HL-60 (cell line): ENCODE measurements around the gene CYP2J2.

ENCODE experiments used
- DNase-seq, 2 experiments: peaks; one replicate each; pipeline ENCODE4 v3.0.0-alpha.2; 2010 to 2020; ENCODE audit warnings: low read depth in 1 of 2, low spot score in 1 of 2
- H3K27ac ChIP-seq: fragments of 250-450 bp; sonication (Bioruptor Pico); replicated peaks from 2 replicates; pipeline ENCODE4 v1.5.1; 2020; ENCODE audit warnings: mild to moderate bottlenecking, moderate library complexity
- H3K27me3 ChIP-seq: fragments of 250-450 bp; sonication (Bioruptor Pico); 2 replicates; pipeline ENCODE4 v1.5.1; 2021; ENCODE audit warnings: mild to moderate bottlenecking, moderate library complexity; ENCODE audit not compliant: insufficient read depth, poor library complexity, severe bottlenecking
- H3K4me3 ChIP-seq: replicated peaks from 2 replicates; pipeline ENCODE4 v1.5.1; 2011; ENCODE audit warnings: mild to moderate bottlenecking, control low read depth, low read length; ENCODE audit not compliant: insufficient read depth
- CTCF ChIP-seq: IDR thresholded peaks from one replicate; pipeline ENCODE4 v1.5.1; 2011; ENCODE audit warnings: low read length, control low read depth, inconsistent platforms; ENCODE audit not compliant: insufficient read depth
- GABPA ChIP-seq: IDR thresholded peaks from 2 replicates; pipeline ENCODE4 v1.6.1; 2012; ENCODE audit warnings: low read depth
- POLR2AphosphoS5 ChIP-seq: IDR thresholded peaks from 2 replicates; pipeline ENCODE4 v1.6.1; 2012; ENCODE audit warnings: low read depth
- SPI1 ChIP-seq: IDR thresholded peaks from 2 replicates; pipeline ENCODE4 v1.6.1; 2012; ENCODE audit warnings: low read depth, mild to moderate bottlenecking, borderline replicate concordance
- TF ChIP-seq, protein P1 (sequence below): IDR thresholded peaks from 2 replicates; pipeline ENCODE4 v1.6.1; 2012; ENCODE audit warnings: low read depth; ENCODE audit not compliant: insufficient replicate concordance

The CYP2J2 gene

GRCh38 chr1:59879574-59879973, 47.0 kb downstream of the CYP2J2 start:
- Histone ChIP-seq H3K27ac (no peak overlapping the region), H3K27me3 (no peaks in the 10 kb centered on the region), H3K4me3 (no peak overlapping the region)
- TF ChIP-seq POLR2AphosphoS5 (no peak), CTCF (no peak), GABPA (no peak), SPI1 (no peak)
- peak in 1 of 2 experiments; percentile 35 for DNase-seq

DNA sequence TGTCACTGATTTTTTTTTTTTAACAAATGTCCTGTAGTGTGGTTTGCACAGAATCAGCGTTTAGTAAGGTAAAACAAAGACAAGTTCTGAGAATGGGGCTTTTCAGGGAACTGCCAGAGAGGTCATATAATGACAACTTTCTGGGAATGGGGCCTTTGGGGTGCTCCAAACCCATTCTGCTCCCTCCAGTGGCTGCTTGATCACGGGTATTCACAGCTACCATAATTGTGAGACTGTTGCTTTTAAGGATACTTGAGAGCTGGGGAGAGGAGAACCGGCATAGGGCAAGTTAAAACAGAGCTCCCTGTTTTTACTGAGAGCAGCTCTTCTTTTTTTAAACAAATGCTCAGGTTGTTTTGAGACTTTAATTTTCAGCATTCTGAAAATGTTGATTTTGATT, 48.2 kb downstream of the CYP2J2 start:
- H3K27ac ChIP-seq: no peak overlapping the region
- no peaks in the 10 kb centered on the region for H3K27me3 ChIP-seq
- no peak for DNase-seq
- H3K4me3 ChIP-seq: no peak overlapping the region
- TF ChIP-seq GABPA (no peak), SPI1 (no peak), POLR2AphosphoS5 (no peak), CTCF (no peak)
- TF ChIP-seq, protein P1, sequence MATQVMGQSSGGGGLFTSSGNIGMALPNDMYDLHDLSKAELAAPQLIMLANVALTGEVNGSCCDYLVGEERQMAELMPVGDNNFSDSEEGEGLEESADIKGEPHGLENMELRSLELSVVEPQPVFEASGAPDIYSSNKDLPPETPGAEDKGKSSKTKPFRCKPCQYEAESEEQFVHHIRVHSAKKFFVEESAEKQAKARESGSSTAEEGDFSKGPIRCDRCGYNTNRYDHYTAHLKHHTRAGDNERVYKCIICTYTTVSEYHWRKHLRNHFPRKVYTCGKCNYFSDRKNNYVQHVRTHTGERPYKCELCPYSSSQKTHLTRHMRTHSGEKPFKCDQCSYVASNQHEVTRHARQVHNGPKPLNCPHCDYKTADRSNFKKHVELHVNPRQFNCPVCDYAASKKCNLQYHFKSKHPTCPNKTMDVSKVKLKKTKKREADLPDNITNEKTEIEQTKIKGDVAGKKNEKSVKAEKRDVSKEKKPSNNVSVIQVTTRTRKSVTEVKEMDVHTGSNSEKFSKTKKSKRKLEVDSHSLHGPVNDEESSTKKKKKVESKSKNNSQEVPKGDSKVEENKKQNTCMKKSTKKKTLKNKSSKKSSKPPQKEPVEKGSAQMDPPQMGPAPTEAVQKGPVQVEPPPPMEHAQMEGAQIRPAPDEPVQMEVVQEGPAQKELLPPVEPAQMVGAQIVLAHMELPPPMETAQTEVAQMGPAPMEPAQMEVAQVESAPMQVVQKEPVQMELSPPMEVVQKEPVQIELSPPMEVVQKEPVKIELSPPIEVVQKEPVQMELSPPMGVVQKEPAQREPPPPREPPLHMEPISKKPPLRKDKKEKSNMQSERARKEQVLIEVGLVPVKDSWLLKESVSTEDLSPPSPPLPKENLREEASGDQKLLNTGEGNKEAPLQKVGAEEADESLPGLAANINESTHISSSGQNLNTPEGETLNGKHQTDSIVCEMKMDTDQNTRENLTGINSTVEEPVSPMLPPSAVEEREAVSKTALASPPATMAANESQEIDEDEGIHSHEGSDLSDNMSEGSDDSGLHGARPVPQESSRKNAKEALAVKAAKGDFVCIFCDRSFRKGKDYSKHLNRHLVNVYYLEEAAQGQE: no peak

GRCh38 chr1:59877108-59877682, 49.4 kb downstream of the CYP2J2 start:
- no peak overlapping the region for H3K4me3 ChIP-seq
- H3K27me3 ChIP-seq: no peaks in the 10 kb centered on the region
- H3K27ac ChIP-seq: no peak overlapping the region
- no peak for DNase-seq
- TF ChIP-seq GABPA (no peak), CTCF (no peak), POLR2AphosphoS5 (no peak), SPI1 (no peak)
- TF ChIP-seq, protein P1: no peak

- TF ChIP-seq GABPA (no peak), SPI1 (no peak), POLR2AphosphoS5 (no peak), CTCF (no peak)
- TF ChIP-seq, protein P1: no peak
- DNase-seq: no peak
- Histone ChIP-seq H3K4me3 (no peak overlapping the region), H3K27me3 (peaks cover 2% of the 10 kb centered on the region), H3K27ac (no peak overlapping the region)
Observed at GRCh38 chr1:59871746-59872145, 54.8 kb downstream of the CYP2J2 start.
